Fibroblast of lung (primary cell): Measurements from ENCODE around the gene P2RX4. TPM values are rescaled to one million over a fixed set of nuclear protein-coding genes. Genes with fewer than 3 reads are reported as not detected.
"Not testable (repeated sequence)": the region's sequence is repeated elsewhere in the genome, so short reads cannot be mapped to it uniquely, and the experiment has no call there.

Experiments used
- DNase-seq, 2 donors: peaks; one replicate each; pipeline versions ENCODE4 v3.0.0 to v3.0.0-alpha.2; 2010; ENCODE audit warnings: low read depth in 2 of 2
- H2AFZ ChIP-seq: 2 replicates; pipeline ENCODE4 v1.5.1; 2012; ENCODE audit warnings: low read length, control low read depth, inconsistent platforms
- H3K27ac ChIP-seq: 2 replicates; pipeline ENCODE4 v1.5.1; 2011; ENCODE audit warnings: low read length, control low read depth; ENCODE audit not compliant: insufficient read depth
- H3K27me3 ChIP-seq: 2 replicates; pipeline ENCODE4 v1.5.1; 2011; ENCODE audit warnings: mild to moderate bottlenecking, low read length; ENCODE audit not compliant: control insufficient read depth, insufficient read depth
- H3K36me3 ChIP-seq: 2 replicates; pipeline ENCODE4 v1.5.1; 2011; ENCODE audit warnings: low read length; ENCODE audit not compliant: control insufficient read depth, insufficient read depth
- H3K4me1 ChIP-seq: 2 replicates; pipeline ENCODE4 v1.5.1; 2011; ENCODE audit warnings: low read length; ENCODE audit not compliant: control insufficient read depth, insufficient read depth; ENCODE audit errors: extremely low read depth
- H3K4me2 ChIP-seq: 2 replicates; pipeline ENCODE4 v1.5.1; 2011; ENCODE audit warnings: low read length, control low read depth; ENCODE audit not compliant: insufficient read depth; ENCODE audit errors: extremely low read depth
- H3K4me3 ChIP-seq, 4 experiments: fragments of 200-600 bp in 1 of 4; sonication (generic) in 1 of 4; replicated peaks in 1 of 4; 2 replicates each; pipeline ENCODE4 v1.5.1; 2011 to 2016; ENCODE audit warnings: low read length in 4 of 4, low read depth in 3 of 4, mild to moderate bottlenecking in 3 of 4, control low read depth in 2 of 4, inconsistent platforms in 1 of 4, mixed read lengths in 1 of 4; ENCODE audit not compliant: insufficient read depth in 1 of 4; ENCODE audit errors: control extremely low read depth in 1 of 4
- H3K79me2 ChIP-seq: 2 replicates; pipeline ENCODE4 v1.5.1; 2012; ENCODE audit warnings: mild to moderate bottlenecking, low read length, inconsistent platforms; ENCODE audit not compliant: control insufficient read depth, insufficient read depth
- H3K9ac ChIP-seq: 2 replicates; pipeline ENCODE4 v1.5.1; 2011; ENCODE audit warnings: mild to moderate bottlenecking, low read length, control low read depth; ENCODE audit not compliant: insufficient read depth
- H3K9me3 ChIP-seq: 2 replicates; pipeline ENCODE4 v1.5.1; 2012; ENCODE audit warnings: low read depth, low read length; ENCODE audit not compliant: control insufficient read depth, insufficient read depth
- H4K20me1 ChIP-seq: 2 replicates; pipeline ENCODE4 v1.5.1; 2011; ENCODE audit warnings: low read length; ENCODE audit not compliant: control insufficient read depth, insufficient read depth; ENCODE audit errors: extremely low read depth
- CTCF ChIP-seq, 2 donors: IDR thresholded peaks in 1 of 2; conservative IDR thresholded peaks in 1 of 2; 1 replicate in 1 of 2; 2 replicates in 1 of 2; pipeline ENCODE4 v1.5.1; 2011 to 2012; ENCODE audit warnings: low read length in 2 of 2, control low read depth in 1 of 2, inconsistent platforms in 1 of 2, low read depth in 1 of 2, mild to moderate bottlenecking in 1 of 2
- EZH2 ChIP-seq: IDR thresholded peaks from 2 replicates; pipeline ENCODE4 v1.5.1; 2012; ENCODE audit warnings: low read length, control low read depth, mild to moderate bottlenecking; ENCODE audit errors: missing control alignments
- polyA plus RNA-seq, 2 donors: library from polyadenylated mRNA; depleted of rRNA in 1 of 2; stranded (reverse) in 1 of 2; unstranded in 1 of 2; fragments of >200 nt; gene quantifications; 2 replicates each; pipeline ENCODE4 v1.2.1, GENCODE V29; 2011 to 2012; ENCODE audit warnings: missing spikeins in 1 of 2
- total RNA-seq: library from RNA; depleted of rRNA; stranded (reverse); fragments of >200 nt; gene quantifications from 2 replicates; pipeline ENCODE4 v1.2.1, GENCODE V29; 2014

Gene P2RX4
- total and polyA plus RNA-seq, 2 donors (not counting 1 experiment from before 2014, with no cell fraction given): 27.2 to 59.8 TPM

- no peak overlapping the region for H3K27ac ChIP-seq
- no peak for DNase-seq
Measured at GRCh38 chr12:121205491-121205890, 4.4 kb upstream of the P2RX4 start.

GRCh38 chr12:121208571-121208970 lies 1.4 kb upstream of the P2RX4 start:
- H3K9me3 ChIP-seq, H3K36me3 ChIP-seq, H3K27ac ChIP-seq, H3K79me2 ChIP-seq, H4K20me1 ChIP-seq, H3K27me3 ChIP-seq, H3K4me3 ChIP-seq, H3K9ac ChIP-seq, H3K4me2 ChIP-seq, H3K4me1 ChIP-seq, H2AFZ ChIP-seq, DNase-seq: not testable (repeated sequence)

More at GRCh38 chr12:121205491-121205890, 4.4 kb upstream of the P2RX4 start:
- Histone ChIP-seq H3K9ac (no peak overlapping the region), H3K9me3 (no peaks in the 10 kb centered on the region), H3K79me2 (no peaks in the 10 kb centered on the region), H3K4me1 (no peaks in the 10 kb centered on the region), H3K4me3 (no peak overlapping the region), H4K20me1 (no peaks in the 10 kb centered on the region), H3K4me2 (no peak overlapping the region), H3K27me3 (no peaks in the 10 kb centered on the region), H3K36me3 (no peaks in the 10 kb centered on the region), H2AFZ (no peak overlapping the region)
- TF ChIP-seq EZH2 (no peak), CTCF (conservative IDR thresholded peaks at IDR 0.05 in 1 of 2, IDR thresholded peaks at IDR 0.05 in 1 of 2; ENCODE audit: low read depth in 1 of 2, low read length in 2 of 2) (no peak)

- Histone ChIP-seq H2AFZ (no peak overlapping the region), H3K9ac (no peak overlapping the region), H3K4me1 (peaks cover 3% of the 10 kb centered on the region), H3K9me3 (no peaks in the 10 kb centered on the region), H3K36me3 (peaks cover 1% of the 10 kb centered on the region), H4K20me1 (no peaks in the 10 kb centered on the region), H3K27ac (no peak overlapping the region), H3K79me2 (peaks cover 1% of the 10 kb centered on the region), H3K27me3 (no peaks in the 10 kb centered on the region), H3K4me3 (peak overlapping the region in 1 of 4 experiments; percentile 71), H3K4me2 (no peak overlapping the region)
- no peak for DNase-seq
- no peak for TF ChIP-seq CTCF (conservative IDR thresholded peaks at IDR 0.05 in 1 of 2, IDR thresholded peaks at IDR 0.05 in 1 of 2; ENCODE audit: low read depth in 1 of 2, low read length in 2 of 2)
- TF ChIP-seq EZH2: no peak
Measured at GRCh38 chr12:121209221-121209620, 708 bp upstream of the P2RX4 start.
